ENCODE data around the gene MED8.

DNA sequence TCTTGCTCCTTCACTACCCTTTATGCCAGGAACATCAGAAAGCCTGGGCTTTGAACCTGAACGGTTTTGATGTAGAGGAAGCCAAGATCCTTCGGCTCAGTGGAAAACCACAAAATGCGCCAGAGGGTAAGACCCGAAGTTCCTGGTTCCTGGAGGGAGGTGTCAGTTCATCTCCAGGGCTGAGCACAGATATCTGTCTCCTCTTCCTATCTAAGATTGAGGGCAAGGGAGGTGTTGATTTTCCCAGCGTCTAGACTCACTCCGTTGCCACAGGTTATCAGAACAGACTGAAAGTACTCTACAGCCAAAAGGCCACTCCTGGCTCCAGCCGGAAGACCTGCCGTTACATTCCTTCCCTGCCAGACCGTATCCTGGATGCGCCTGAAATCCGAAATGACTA is 29.9 kb downstream of the MED8 start:
- no peak for TF ChIP-seq EZH2 (IDR thresholded peaks at IDR 0.05; ENCODE audit: low read depth, unreplicated experiment)
- TF ChIP-seq, protein P1, sequence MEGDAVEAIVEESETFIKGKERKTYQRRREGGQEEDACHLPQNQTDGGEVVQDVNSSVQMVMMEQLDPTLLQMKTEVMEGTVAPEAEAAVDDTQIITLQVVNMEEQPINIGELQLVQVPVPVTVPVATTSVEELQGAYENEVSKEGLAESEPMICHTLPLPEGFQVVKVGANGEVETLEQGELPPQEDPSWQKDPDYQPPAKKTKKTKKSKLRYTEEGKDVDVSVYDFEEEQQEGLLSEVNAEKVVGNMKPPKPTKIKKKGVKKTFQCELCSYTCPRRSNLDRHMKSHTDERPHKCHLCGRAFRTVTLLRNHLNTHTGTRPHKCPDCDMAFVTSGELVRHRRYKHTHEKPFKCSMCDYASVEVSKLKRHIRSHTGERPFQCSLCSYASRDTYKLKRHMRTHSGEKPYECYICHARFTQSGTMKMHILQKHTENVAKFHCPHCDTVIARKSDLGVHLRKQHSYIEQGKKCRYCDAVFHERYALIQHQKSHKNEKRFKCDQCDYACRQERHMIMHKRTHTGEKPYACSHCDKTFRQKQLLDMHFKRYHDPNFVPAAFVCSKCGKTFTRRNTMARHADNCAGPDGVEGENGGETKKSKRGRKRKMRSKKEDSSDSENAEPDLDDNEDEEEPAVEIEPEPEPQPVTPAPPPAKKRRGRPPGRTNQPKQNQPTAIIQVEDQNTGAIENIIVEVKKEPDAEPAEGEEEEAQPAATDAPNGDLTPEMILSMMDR (conservative IDR thresholded peaks at IDR 0.05; ENCODE audit: low read depth in 2 of 2) = no peak
- no peak for TF ChIP-seq POLR2AphosphoS5 (IDR thresholded peaks at IDR 0.05; ENCODE audit: low read depth)
- no peak for TF ChIP-seq JUNB (IDR thresholded peaks at IDR 0.05; ENCODE audit: unreplicated experiment)
- no peak for TF ChIP-seq EZH2phosphoT487 (IDR thresholded peaks at IDR 0.05; ENCODE audit: unreplicated experiment)
- TF ChIP-seq, protein P2, sequence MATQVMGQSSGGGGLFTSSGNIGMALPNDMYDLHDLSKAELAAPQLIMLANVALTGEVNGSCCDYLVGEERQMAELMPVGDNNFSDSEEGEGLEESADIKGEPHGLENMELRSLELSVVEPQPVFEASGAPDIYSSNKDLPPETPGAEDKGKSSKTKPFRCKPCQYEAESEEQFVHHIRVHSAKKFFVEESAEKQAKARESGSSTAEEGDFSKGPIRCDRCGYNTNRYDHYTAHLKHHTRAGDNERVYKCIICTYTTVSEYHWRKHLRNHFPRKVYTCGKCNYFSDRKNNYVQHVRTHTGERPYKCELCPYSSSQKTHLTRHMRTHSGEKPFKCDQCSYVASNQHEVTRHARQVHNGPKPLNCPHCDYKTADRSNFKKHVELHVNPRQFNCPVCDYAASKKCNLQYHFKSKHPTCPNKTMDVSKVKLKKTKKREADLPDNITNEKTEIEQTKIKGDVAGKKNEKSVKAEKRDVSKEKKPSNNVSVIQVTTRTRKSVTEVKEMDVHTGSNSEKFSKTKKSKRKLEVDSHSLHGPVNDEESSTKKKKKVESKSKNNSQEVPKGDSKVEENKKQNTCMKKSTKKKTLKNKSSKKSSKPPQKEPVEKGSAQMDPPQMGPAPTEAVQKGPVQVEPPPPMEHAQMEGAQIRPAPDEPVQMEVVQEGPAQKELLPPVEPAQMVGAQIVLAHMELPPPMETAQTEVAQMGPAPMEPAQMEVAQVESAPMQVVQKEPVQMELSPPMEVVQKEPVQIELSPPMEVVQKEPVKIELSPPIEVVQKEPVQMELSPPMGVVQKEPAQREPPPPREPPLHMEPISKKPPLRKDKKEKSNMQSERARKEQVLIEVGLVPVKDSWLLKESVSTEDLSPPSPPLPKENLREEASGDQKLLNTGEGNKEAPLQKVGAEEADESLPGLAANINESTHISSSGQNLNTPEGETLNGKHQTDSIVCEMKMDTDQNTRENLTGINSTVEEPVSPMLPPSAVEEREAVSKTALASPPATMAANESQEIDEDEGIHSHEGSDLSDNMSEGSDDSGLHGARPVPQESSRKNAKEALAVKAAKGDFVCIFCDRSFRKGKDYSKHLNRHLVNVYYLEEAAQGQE (IDR thresholded peaks at IDR 0.05; ENCODE audit: unreplicated experiment) = no peak
- no peak for TF ChIP-seq ZNF114 (CRISPR knock-in tag; IDR thresholded peaks at IDR 0.05)
- no peak for TF ChIP-seq NANOG (IDR thresholded peaks at IDR 0.05; ENCODE audit: borderline replicate concordance)
- TF ChIP-seq, protein P3, sequence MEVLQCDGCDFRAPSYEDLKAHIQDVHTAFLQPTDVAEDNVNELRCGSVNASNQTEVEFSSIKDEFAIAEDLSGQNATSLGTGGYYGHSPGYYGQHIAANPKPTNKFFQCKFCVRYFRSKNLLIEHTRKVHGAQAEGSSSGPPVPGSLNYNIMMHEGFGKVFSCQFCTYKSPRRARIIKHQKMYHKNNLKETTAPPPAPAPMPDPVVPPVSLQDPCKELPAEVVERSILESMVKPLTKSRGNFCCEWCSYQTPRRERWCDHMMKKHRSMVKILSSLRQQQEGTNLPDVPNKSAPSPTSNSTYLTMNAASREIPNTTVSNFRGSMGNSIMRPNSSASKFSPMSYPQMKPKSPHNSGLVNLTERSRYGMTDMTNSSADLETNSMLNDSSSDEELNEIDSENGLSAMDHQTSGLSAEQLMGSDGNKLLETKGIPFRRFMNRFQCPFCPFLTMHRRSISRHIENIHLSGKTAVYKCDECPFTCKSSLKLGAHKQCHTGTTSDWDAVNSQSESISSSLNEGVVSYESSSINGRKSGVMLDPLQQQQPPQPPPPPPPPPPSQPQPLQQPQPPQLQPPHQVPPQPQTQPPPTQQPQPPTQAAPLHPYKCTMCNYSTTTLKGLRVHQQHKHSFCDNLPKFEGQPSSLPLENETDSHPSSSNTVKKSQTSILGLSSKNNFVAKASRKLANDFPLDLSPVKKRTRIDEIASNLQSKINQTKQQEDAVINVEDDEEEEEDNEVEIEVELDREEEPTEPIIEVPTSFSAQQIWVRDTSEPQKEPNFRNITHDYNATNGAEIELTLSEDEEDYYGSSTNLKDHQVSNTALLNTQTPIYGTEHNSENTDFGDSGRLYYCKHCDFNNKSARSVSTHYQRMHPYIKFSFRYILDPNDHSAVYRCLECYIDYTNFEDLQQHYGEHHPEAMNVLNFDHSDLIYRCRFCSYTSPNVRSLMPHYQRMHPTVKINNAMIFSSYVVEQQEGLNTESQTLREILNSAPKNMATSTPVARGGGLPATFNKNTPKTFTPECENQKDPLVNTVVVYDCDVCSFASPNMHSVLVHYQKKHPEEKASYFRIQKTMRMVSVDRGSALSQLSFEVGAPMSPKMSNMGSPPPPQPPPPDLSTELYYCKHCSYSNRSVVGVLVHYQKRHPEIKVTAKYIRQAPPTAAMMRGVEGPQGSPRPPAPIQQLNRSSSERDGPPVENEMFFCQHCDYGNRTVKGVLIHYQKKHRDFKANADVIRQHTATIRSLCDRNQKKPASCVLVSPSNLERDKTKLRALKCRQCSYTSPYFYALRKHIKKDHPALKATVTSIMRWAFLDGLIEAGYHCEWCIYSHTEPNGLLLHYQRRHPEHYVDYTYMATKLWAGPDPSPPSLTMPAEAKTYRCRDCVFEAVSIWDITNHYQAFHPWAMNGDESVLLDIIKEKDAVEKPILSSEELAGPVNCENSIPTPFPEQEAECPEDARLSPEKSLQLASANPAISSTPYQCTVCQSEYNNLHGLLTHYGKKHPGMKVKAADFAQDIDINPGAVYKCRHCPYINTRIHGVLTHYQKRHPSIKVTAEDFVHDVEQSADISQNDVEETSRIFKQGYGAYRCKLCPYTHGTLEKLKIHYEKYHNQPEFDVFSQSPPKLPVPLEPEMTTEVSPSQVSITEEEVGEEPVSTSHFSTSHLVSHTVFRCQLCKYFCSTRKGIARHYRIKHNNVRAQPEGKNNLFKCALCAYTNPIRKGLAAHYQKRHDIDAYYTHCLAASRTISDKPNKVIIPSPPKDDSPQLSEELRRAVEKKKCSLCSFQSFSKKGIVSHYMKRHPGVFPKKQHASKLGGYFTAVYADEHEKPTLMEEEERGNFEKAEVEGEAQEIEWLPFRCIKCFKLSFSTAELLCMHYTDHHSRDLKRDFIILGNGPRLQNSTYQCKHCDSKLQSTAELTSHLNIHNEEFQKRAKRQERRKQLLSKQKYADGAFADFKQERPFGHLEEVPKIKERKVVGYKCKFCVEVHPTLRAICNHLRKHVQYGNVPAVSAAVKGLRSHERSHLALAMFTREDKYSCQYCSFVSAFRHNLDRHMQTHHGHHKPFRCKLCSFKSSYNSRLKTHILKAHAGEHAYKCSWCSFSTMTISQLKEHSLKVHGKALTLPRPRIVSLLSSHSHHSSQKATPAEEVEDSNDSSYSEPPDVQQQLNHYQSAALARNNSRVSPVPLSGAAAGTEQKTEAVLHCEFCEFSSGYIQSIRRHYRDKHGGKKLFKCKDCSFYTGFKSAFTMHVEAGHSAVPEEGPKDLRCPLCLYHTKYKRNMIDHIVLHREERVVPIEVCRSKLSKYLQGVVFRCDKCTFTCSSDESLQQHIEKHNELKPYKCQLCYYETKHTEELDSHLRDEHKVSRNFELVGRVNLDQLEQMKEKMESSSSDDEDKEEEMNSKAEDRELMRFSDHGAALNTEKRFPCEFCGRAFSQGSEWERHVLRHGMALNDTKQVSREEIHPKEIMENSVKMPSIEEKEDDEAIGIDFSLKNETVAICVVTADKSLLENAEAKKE (CRISPR knock-in tag; IDR thresholded peaks at IDR 0.05) = no peak
- TF ChIP-seq CREB1 (CRISPR knock-in tag; IDR thresholded peaks at IDR 0.05; ENCODE audit: low read depth) = no peak
- no peak for TF ChIP-seq STAT1 (IDR thresholded peaks at IDR 0.05; ENCODE audit: unreplicated experiment)
- no peak for TF ChIP-seq ZNF331 (CRISPR knock-in tag; IDR thresholded peaks at IDR 0.05; ENCODE audit: low read depth)
- TF ChIP-seq, protein P4, sequence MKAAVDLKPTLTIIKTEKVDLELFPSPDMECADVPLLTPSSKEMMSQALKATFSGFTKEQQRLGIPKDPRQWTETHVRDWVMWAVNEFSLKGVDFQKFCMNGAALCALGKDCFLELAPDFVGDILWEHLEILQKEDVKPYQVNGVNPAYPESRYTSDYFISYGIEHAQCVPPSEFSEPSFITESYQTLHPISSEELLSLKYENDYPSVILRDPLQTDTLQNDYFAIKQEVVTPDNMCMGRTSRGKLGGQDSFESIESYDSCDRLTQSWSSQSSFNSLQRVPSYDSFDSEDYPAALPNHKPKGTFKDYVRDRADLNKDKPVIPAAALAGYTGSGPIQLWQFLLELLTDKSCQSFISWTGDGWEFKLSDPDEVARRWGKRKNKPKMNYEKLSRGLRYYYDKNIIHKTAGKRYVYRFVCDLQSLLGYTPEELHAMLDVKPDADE (IDR thresholded peaks at IDR 0.05) = no peak

All from GM23338 (cell line).